ENCODE data around the gene COBLL1.

COBLL1 gene

GRCh38 chr2:164818149-164819136 lies 23.2 kb downstream of the COBLL1 start:
- no peak for DNase-seq (ENCODE audit: low read depth, low spot score)

GRCh38 chr2:164816900-164817299 lies 24.7 kb downstream of the COBLL1 start:
- no peak for DNase-seq (ENCODE audit: low read depth, low spot score)

- DNase-seq (ENCODE audit: low read depth, low spot score) = no peak
These were observed 25.6 kb downstream of the COBLL1 start for GRCh38 chr2:164816046-164816445.

- DNase-seq (ENCODE audit: low read depth, low spot score) = no peak
These were observed 26.4 kb downstream of the COBLL1 start for GRCh38 chr2:164815071-164815793.

- no peak for DNase-seq (ENCODE audit: low read depth, low spot score)
These were observed 28.1 kb downstream of the COBLL1 start for GRCh38 chr2:164813535-164813934.

GRCh38 chr2:164812378-164812777 lies 29.2 kb downstream of the COBLL1 start:
- no peak for DNase-seq (ENCODE audit: low read depth, low spot score)

- DNase-seq (ENCODE audit: low read depth, low spot score) = no peak
These were observed 29.8 kb downstream of the COBLL1 start for GRCh38 chr2:164811819-164812218.

- DNase-seq (ENCODE audit: low read depth, low spot score) = no peak
These were observed 30.8 kb downstream of the COBLL1 start for GRCh38 chr2:164810843-164811242.

- DNase-seq (ENCODE audit: low read depth, low spot score) = no peak
These were observed 32.8 kb downstream of the COBLL1 start for GRCh38 chr2:164808776-164809175.

- DNase-seq (ENCODE audit: low read depth, low spot score) = no peak
These were observed 37.7 kb downstream of the COBLL1 start for GRCh38 chr2:164803776-164804466.

- no peak for DNase-seq (ENCODE audit: low read depth, low spot score)
These were observed 39.4 kb downstream of the COBLL1 start for GRCh38 chr2:164802095-164802707.

- DNase-seq (ENCODE audit: low read depth, low spot score) = no peak
These were observed 41.1 kb downstream of the COBLL1 start for GRCh38 chr2:164800572-164800971.

GRCh38 chr2:164797627-164798026 lies 44.0 kb downstream of the COBLL1 start:
- no peak for DNase-seq (ENCODE audit: low read depth, low spot score)

GRCh38 chr2:164796999-164797398 lies 44.6 kb downstream of the COBLL1 start:
- no peak for DNase-seq (ENCODE audit: low read depth, low spot score)

GRCh38 chr2:164794432-164795231 lies 47.0 kb downstream of the COBLL1 start:
- no peak for DNase-seq (ENCODE audit: low read depth, low spot score)

- DNase-seq (ENCODE audit: low read depth, low spot score) = no peak
These were observed 47.6 kb downstream of the COBLL1 start for GRCh38 chr2:164794016-164794415.

GRCh38 chr2:164793529-164793928 lies 48.1 kb downstream of the COBLL1 start:
- DNase-seq (ENCODE audit: low read depth, low spot score) = no peak

GRCh38 chr2:164792316-164793170 lies 49.1 kb downstream of the COBLL1 start:
- DNase-seq (ENCODE audit: low read depth, low spot score) = peak; percentile 49

- no peak for DNase-seq (ENCODE audit: low read depth, low spot score)
These were observed 51.7 kb downstream of the COBLL1 start for GRCh38 chr2:164789968-164790367.

GRCh38 chr2:164786787-164787186 lies 54.8 kb downstream of the COBLL1 start:
- DNase-seq (ENCODE audit: low read depth, low spot score) = no peak
